ENCODE measurements around the gene CDH23. TPM values are rescaled to one million over a fixed set of nuclear protein-coding genes. Genes with fewer than 3 reads are reported as not detected.

The CDH23 gene
- polyA plus RNA-seq, 1 donor from 2014 or later = 6.6 TPM

- no peaks in the 10 kb centered on the region for H3K79me2 ChIP-seq (replicated peaks; ENCODE audit: insufficient read depth, low read length)
- no peak overlapping the region for H2AFZ ChIP-seq (ENCODE audit: low read depth, low read length)
- TF ChIP-seq MXI1 (conservative IDR thresholded peaks at IDR 0.05; ENCODE audit: poor library complexity, severe bottlenecking) (no peak), SMC3 (conservative IDR thresholded peaks at IDR 0.05; ENCODE audit: poor library complexity) (no peak), EP300 (conservative IDR thresholded peaks at IDR 0.05; ENCODE audit: poor library complexity, severe bottlenecking) (no peak), TAF1 (IDR thresholded peaks at IDR 0.05; ENCODE audit: low read depth) (no peak), REST (IDR thresholded peaks at IDR 0.05; ENCODE audit: borderline replicate concordance) (no peak), POLR2AphosphoS5 (IDR thresholded peaks at IDR 0.05) (no peak), CTCF (IDR thresholded peaks at IDR 0.05; ENCODE audit: poor library complexity, severe bottlenecking) (no peak), EZH2 (IDR thresholded peaks at IDR 0.05; ENCODE audit: borderline replicate concordance, insufficient read depth, low read length, poor library complexity, severe bottlenecking) (no peak), RAD21 (conservative IDR thresholded peaks at IDR 0.05) (no peak)
- H3K9ac ChIP-seq (ENCODE audit: low read length) = no peak overlapping the region
- H4K20me1 ChIP-seq (ENCODE audit: insufficient read depth) = no peaks in the 10 kb centered on the region
- no peak overlapping the region for H3K4me3 ChIP-seq (ENCODE audit: low read length)
- no peaks in the 10 kb centered on the region for H3K36me3 ChIP-seq (ENCODE audit: insufficient read depth, low read length)
- H3K27me3 ChIP-seq (ENCODE audit: insufficient read depth, low read depth, low read length) = no peaks in the 10 kb centered on the region
- no peak overlapping the region for H3K27ac ChIP-seq (ENCODE audit: low read length)
- no peaks in the 10 kb centered on the region for H3K9me3 ChIP-seq (ENCODE audit: low read length)
- H3F3A ChIP-seq (ENCODE audit: insufficient read depth, low read length, poor library complexity, severe bottlenecking) = no peaks in the 10 kb centered on the region
- no peaks in the 10 kb centered on the region for H3K9me2 ChIP-seq (ENCODE audit: insufficient read depth, low read length)
- H3K4me2 ChIP-seq (ENCODE audit: low read length) = no peak overlapping the region
Measured at GRCh38 chr10:71348850-71349249, 47.9 kb upstream of the CDH23 start.

GRCh38 chr10:71349406-71349805 is 47.3 kb upstream of the CDH23 start:
- no peak overlapping the region for H3K9ac ChIP-seq (ENCODE audit: low read length)
- H3K9me3 ChIP-seq (ENCODE audit: low read length) = no peaks in the 10 kb centered on the region
- H3K4me3 ChIP-seq (ENCODE audit: low read length) = no peak overlapping the region
- no peak for TF ChIP-seq REST (IDR thresholded peaks at IDR 0.05; ENCODE audit: borderline replicate concordance)
- no peak for TF ChIP-seq SMC3 (conservative IDR thresholded peaks at IDR 0.05; ENCODE audit: poor library complexity)
- no peak for TF ChIP-seq MXI1 (conservative IDR thresholded peaks at IDR 0.05; ENCODE audit: poor library complexity, severe bottlenecking)
- no peak for TF ChIP-seq RAD21 (conservative IDR thresholded peaks at IDR 0.05)
- TF ChIP-seq CTCF (IDR thresholded peaks at IDR 0.05; ENCODE audit: poor library complexity, severe bottlenecking) = no peak
- no peak for TF ChIP-seq POLR2AphosphoS5 (IDR thresholded peaks at IDR 0.05)
- H3K4me2 ChIP-seq (ENCODE audit: low read length) = no peak overlapping the region
- H3K27me3 ChIP-seq (ENCODE audit: insufficient read depth, low read depth, low read length) = no peaks in the 10 kb centered on the region
- H3K79me2 ChIP-seq (replicated peaks; ENCODE audit: insufficient read depth, low read length) = no peaks in the 10 kb centered on the region
- no peaks in the 10 kb centered on the region for H3F3A ChIP-seq (ENCODE audit: insufficient read depth, low read length, poor library complexity, severe bottlenecking)
- H3K27ac ChIP-seq (ENCODE audit: low read length) = no peak overlapping the region
- no peak overlapping the region for H2AFZ ChIP-seq (ENCODE audit: low read depth, low read length)
- H3K36me3 ChIP-seq (ENCODE audit: insufficient read depth, low read length) = no peaks in the 10 kb centered on the region
- no peaks in the 10 kb centered on the region for H3K9me2 ChIP-seq (ENCODE audit: insufficient read depth, low read length)
- H4K20me1 ChIP-seq (ENCODE audit: insufficient read depth) = no peaks in the 10 kb centered on the region

All from neural cell (in vitro differentiated cells).